Measurements from ENCODE around the gene VASP. TPM values are rescaled to one million over a fixed set of nuclear protein-coding genes. Genes with fewer than 3 reads are reported as not detected.

The VASP gene
- total RNA-seq, 4 donors from 2014 or later: 39.2 to 82.9 (median 52.7) TPM

DNA sequence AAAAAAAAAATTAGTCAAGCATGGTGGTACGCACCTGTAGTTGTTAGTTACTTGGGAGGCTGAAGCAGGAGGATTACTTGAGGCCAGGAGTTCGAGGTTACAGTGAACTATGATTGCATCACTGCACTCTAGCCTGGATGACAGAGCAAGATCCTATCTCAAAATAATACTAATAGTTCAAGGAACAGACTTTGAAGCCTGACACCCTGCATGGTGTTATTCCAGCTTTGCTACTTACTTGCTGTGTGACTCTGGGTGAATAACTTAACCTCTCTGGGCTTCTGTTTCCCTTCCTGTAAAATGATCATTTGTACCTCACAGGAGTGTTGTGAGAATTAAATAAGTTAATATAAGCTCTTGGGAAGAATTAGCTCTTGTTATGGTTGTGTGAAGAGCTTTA lies 43.0 kb upstream of the VASP start:
- Histone ChIP-seq H3K27me3 (peaks cover 0 to 7% (median 0%) of the 10 kb centered on the region in 4 donors), H3K4me1 (peaks cover 11 to 23% (median 13%) of the 10 kb centered on the region in 3 donors), H3K9me3 (no peaks in the 10 kb centered on the region), H3K36me3 (no peaks in the 10 kb centered on the region), H3K27ac (no peak overlapping the region), H3K4me3 (no peak overlapping the region)
- DNase-seq: no peak
- no peak for TF ChIP-seq POLR2A (IDR thresholded peaks at IDR 0.05)
- TF ChIP-seq CTCF (IDR thresholded peaks at IDR 0.05): no peak
- intact Hi-C loops (cut with DNase I): no loop called here
- 66 to 90% methylated on average over 2 of the region's 2 CpGs for WGBS, 2 donors

DNA sequence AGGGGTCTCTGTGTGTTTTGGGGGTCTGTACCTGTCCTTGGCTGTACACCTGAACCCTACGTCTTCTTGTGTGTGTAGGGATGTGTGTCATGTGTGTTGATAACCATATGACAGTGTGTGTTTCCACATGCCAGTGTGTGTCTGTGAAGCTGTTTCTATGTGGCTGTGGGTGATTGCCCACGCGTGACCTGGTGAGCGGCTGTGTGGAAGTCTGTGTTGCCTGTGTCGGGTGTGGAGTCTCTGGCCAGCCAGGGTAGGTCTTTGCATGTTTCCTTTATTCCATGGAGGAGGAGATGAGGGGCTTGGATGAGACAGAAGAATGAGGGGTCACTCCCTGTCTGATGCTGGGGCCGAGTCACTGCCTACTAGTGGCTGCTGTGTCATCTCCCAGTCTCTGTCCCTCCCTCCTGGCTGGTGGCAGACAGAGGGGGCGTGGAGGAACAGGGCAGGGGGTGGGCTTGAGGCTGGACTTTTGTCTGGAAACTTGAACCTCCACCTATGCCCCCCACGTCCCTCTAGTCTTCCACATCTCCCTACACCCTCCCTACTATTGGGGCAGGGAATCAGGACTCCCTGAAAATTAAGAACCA lies 42.3 kb upstream of the VASP start:
- Histone ChIP-seq H3K36me3 (no peaks in the 10 kb centered on the region), H3K4me1 (peaks cover 15 to 30% (median 16%) of the 10 kb centered on the region in 3 donors), H3K27me3 (peaks cover 0 to 7% (median 0%) of the 10 kb centered on the region in 4 donors), H3K27ac (no peak overlapping the region), H3K4me3 (no peak overlapping the region), H3K9me3 (no peaks in the 10 kb centered on the region)
- TF ChIP-seq POLR2A (IDR thresholded peaks at IDR 0.05): no peak
- TF ChIP-seq CTCF (IDR thresholded peaks at IDR 0.05): no peak
- intact Hi-C loops (cut with DNase I): no loop called here
- 46 to 58% methylated on average over 2 of the region's 8 CpGs for WGBS, 2 donors
- no peak for DNase-seq

GRCh38 chr19:45467115-45467455 lies 40.2 kb upstream of the VASP start:
- no peak for DNase-seq
- 0% methylated on average over 9 of the region's 11 CpGs for WGBS, 2 donors
- peak overlapping the region; percentile 61 to 84 (median 78) for H3K4me3 ChIP-seq
- TF ChIP-seq POLR2A (IDR thresholded peaks at IDR 0.05) (no peak), CTCF (IDR thresholded peaks at IDR 0.05) (no peak)
- peaks cover 23 to 41% (median 23%) of the 10 kb centered on the region in 3 donors for H3K4me1 ChIP-seq
- H3K27ac ChIP-seq: peak overlapping the region; percentile 98 to 99 (median 98)
- no peaks in the 10 kb centered on the region for H3K36me3 ChIP-seq
- no peaks in the 10 kb centered on the region for H3K9me3 ChIP-seq
- intact Hi-C loops (cut with DNase I): no loop called here
- peaks cover 0 to 7% (median 0%) of the 10 kb centered on the region in 4 donors for H3K27me3 ChIP-seq

DNA sequence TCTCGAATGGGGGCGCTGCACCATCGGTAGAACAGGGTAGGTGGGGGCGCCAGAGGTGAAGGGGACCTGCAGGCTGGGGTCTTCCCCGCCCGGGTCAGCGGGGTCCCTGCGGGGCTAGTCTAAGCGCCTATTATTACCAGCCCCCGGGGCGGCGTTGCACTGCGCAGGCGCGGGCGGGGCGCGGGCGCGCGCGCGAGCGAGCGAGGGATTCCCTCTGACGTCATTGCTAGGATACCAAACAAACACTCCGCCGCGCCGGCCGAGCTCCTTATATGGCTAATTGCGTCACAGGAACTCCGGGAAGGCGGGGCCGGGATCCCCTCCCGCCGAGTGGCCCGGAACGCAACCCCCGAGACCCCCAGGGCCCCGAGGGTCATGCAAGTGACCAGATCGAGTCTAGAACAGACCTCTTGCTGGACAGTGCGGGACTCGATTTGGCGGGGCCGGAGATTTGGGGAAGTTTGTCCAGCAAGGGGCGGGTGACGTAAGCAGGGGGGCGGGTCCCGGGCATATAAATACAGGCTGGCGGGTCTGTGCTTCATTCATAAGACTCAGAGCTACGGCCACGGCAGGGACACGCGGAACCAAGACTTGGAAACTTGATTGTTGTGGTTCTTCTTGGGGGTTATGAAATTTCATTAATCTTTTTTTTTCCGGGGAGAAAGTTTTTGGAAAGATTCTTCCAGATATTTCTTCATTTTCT lies 39.7 kb upstream of the VASP start, which contains the start of gene FOSB:
Gene FOSB (plus strand): TSS at position 541 of the 703 bp plus-strand sequence. CDS start 591 bp downstream, outside the sequence.
- H3K4me3 ChIP-seq: peak within 1 kb of the TSS; percentile 61 to 84 (median 78)

More for the DNA sequence above, 39.7 kb upstream of the VASP start, which contains the start of gene FOSB:
- H3K4me1 ChIP-seq: peaks cover 23 to 41% (median 23%) of the 10 kb centered on the region in 3 donors
- TF ChIP-seq CTCF (IDR thresholded peaks at IDR 0.05) (peak in 1 of 6 experiments; percentile 16), POLR2A (IDR thresholded peaks at IDR 0.05) (peak in 3 of 4 donors; percentile 75 to 91 (median 89))
- no peaks in the 10 kb centered on the region for H3K9me3 ChIP-seq
- H3K27ac ChIP-seq: peak within 1 kb of the TSS; percentile 98 to 99 (median 98)
- 0% methylated on average over 10 of the region's 56 CpGs for WGBS, 2 donors
- H3K36me3 ChIP-seq: no peaks in the 10 kb centered on the region
- intact Hi-C loops (cut with DNase I): no loop called here
- peak; percentile 84 for DNase-seq
- peaks cover 0 to 7% (median 0%) of the 10 kb centered on the region in 4 donors for H3K27me3 ChIP-seq

Data from esophagus squamous epithelium (tissue), 5 donors.